H1 (cell line): ENCODE results near the gene CABCOCO1. TPM values are rescaled to one million over a fixed set of nuclear protein-coding genes. Genes with fewer than 3 reads are reported as not detected.

Experiments
- CTCF ChIA-PET: fragments of 300-600 bp; sonication (Branson Sonifier 250); formaldehyde crosslinking; loops from one replicate; lab custom pipeline; 2021; ENCODE audit not compliant: partially characterized antibody; lab: Charles Lee
- POLR2A ChIA-PET: fragments of 300-600 bp; sonication (Branson Sonifier 250); formaldehyde crosslinking; loops from one replicate; lab custom pipeline; 2021; ENCODE audit warnings: inconsistent platforms; ENCODE audit not compliant: partially characterized antibody; lab: Charles Lee
- DNase-seq, 2 experiments: peaks; one replicate each; pipeline versions ENCODE4 v3.0.0 to v3.0.0-alpha.2; 2010 to 2022; ENCODE audit warnings: low spot score in 2 of 2, low read depth in 1 of 2, mixed read lengths in 1 of 2
- FAIRE-seq: peaks from 2 replicates; lab custom pipeline; 2011; peaks lifted over from hg19 to GRCh38; lab: Jason Lieb, UNC
- H2AFZ ChIP-seq: 2 replicates; pipeline ENCODE4 v1.8.1; 2012; ENCODE audit warnings: low read length, inconsistent platforms
- H2AK5ac ChIP-seq: 2 replicates; pipeline ENCODE4 v1.6.1; 2013; ENCODE audit warnings: low read depth, low read length
- H2BK120ac ChIP-seq: replicated peaks from 2 replicates; pipeline ENCODE3; 2013; ENCODE audit warnings: low read depth, low read length, inconsistent platforms
- H2BK12ac ChIP-seq: 2 replicates; pipeline ENCODE4 v1.6.1; 2013; ENCODE audit warnings: low read depth, low read length
- H2BK15ac ChIP-seq: 2 replicates; pipeline ENCODE4 v1.6.1; 2013; ENCODE audit warnings: low read length
- H2BK20ac ChIP-seq: 2 replicates; pipeline ENCODE4 v1.6.1; 2013; ENCODE audit warnings: low read length
- H2BK5ac ChIP-seq: 2 replicates; pipeline ENCODE4 v1.6.1; 2013; ENCODE audit warnings: low read depth, low read length
- H3K14ac ChIP-seq: 2 replicates; pipeline ENCODE4 v1.6.1; 2013; ENCODE audit warnings: inconsistent platforms; ENCODE audit not compliant: insufficient read length
- H3K18ac ChIP-seq: 2 replicates; pipeline ENCODE4 v1.6.1; 2013; ENCODE audit warnings: low read length; ENCODE audit errors: extremely low read depth
- H3K23ac ChIP-seq: 2 replicates; pipeline ENCODE4 v1.6.1; 2013; ENCODE audit warnings: inconsistent platforms; ENCODE audit not compliant: insufficient read length
- H3K23me2 ChIP-seq: 2 replicates; pipeline ENCODE4 v1.6.1; 2013; ENCODE audit warnings: low read depth, low read length
- H3K27ac ChIP-seq: 2 replicates; pipeline ENCODE4 v1.6.1; 2011; ENCODE audit warnings: low read depth, low read length, inconsistent platforms
- H3K27me3 ChIP-seq, 4 experiments: replicated peaks in 1 of 4; 1 replicate in 1 of 4; 2 replicates in 3 of 4; pipeline versions ENCODE4 v1.6.1 to v1.8.1; 2011 to 2013; ENCODE audit warnings: low read length in 3 of 4, mild to moderate bottlenecking in 3 of 4, inconsistent platforms in 2 of 4, mixed read lengths in 2 of 4, moderate library complexity in 1 of 4; ENCODE audit not compliant: control insufficient read depth in 3 of 4, insufficient read depth in 3 of 4; ENCODE audit errors: extremely low read depth in 1 of 4
- H3K36me3 ChIP-seq, 4 experiments: 2 replicates each; pipeline versions ENCODE4 v1.6.1 to v1.8.1; 2011 to 2013; ENCODE audit warnings: mild to moderate bottlenecking in 4 of 4, low read length in 3 of 4, moderate library complexity in 2 of 4, control low read depth in 1 of 4, inconsistent platforms in 1 of 4; ENCODE audit not compliant: insufficient read depth in 4 of 4, control insufficient read depth in 2 of 4
- H3K4ac ChIP-seq: replicated peaks from 2 replicates; pipeline ENCODE3; 2013; ENCODE audit warnings: low read length, low read depth, mixed read lengths, inconsistent platforms; ENCODE audit not compliant: insufficient read length
- H3K4me1 ChIP-seq, 4 experiments: replicated peaks in 1 of 4; 1 replicate in 1 of 4; 2 replicates in 3 of 4; pipeline versions ENCODE4 v1.6.1 to v1.8.1; 2011 to 2013; ENCODE audit warnings: low read length in 3 of 4, inconsistent platforms in 2 of 4, mixed read lengths in 1 of 4; ENCODE audit not compliant: insufficient read depth in 4 of 4, control insufficient read depth in 3 of 4
- H3K4me2 ChIP-seq, 2 experiments: 2 replicates each; pipeline versions ENCODE4 v1.6.1 to v1.8.1; 2011 to 2013; ENCODE audit warnings: low read depth in 2 of 2, low read length in 2 of 2, control low read depth in 1 of 2, inconsistent platforms in 1 of 2, mild to moderate bottlenecking in 1 of 2; ENCODE audit not compliant: insufficient read depth in 1 of 2
- H3K4me3 ChIP-seq, 4 experiments: fragments of 200-600, 300-600 bp in 1 of 4; sonication (generic), shearing (Covaris generic), sonication (Bioruptor Twin) in 1 of 4; 2 replicates each; pipeline versions ENCODE4 v1.5.1 to v1.8.1; 2011 to 2016; ENCODE audit warnings: low read length in 4 of 4, low read depth in 3 of 4, control low read depth in 2 of 4, inconsistent platforms in 2 of 4, mild to moderate bottlenecking in 2 of 4, mixed read lengths in 1 of 4, moderate library complexity in 1 of 4; ENCODE audit not compliant: insufficient read depth in 2 of 4; ENCODE audit errors: extremely low read depth in 1 of 4
- H3K56ac ChIP-seq: replicated peaks from 2 replicates; pipeline ENCODE3; 2013; ENCODE audit warnings: low read depth, mild to moderate bottlenecking, mixed read lengths, low read length, inconsistent platforms; ENCODE audit not compliant: insufficient read length
- H3K79me1 ChIP-seq: 2 replicates; pipeline ENCODE4 v1.6.1; 2013; ENCODE audit warnings: low read depth, low read length, control low read depth
- H3K79me2 ChIP-seq, 2 experiments: 2 replicates each; pipeline versions ENCODE4 v1.6.1 to v1.8.1; 2012 to 2013; ENCODE audit warnings: low read length in 2 of 2, mild to moderate bottlenecking in 2 of 2, inconsistent platforms in 1 of 2; ENCODE audit not compliant: insufficient read depth in 2 of 2, control insufficient read depth in 1 of 2
- H3K9ac ChIP-seq, 4 experiments: replicated peaks in 1 of 4; 1 replicate in 1 of 4; 2 replicates in 3 of 4; pipeline versions ENCODE4 v1.6.1 to v1.8.1; 2011 to 2013; ENCODE audit warnings: low read depth in 3 of 4, low read length in 3 of 4, control low read depth in 2 of 4, mild to moderate bottlenecking in 2 of 4, moderate library complexity in 2 of 4, inconsistent platforms in 1 of 4; ENCODE audit errors: extremely low read depth in 1 of 4
- H3K9me3 ChIP-seq, 2 experiments: 2 replicates each; pipeline versions ENCODE4 v1.6.1 to v1.8.1; 2012 to 2013; ENCODE audit warnings: mild to moderate bottlenecking in 2 of 2, moderate library complexity in 2 of 2, control low read depth in 1 of 2, inconsistent platforms in 1 of 2, low read depth in 1 of 2, low read length in 1 of 2, mixed read lengths in 1 of 2; ENCODE audit not compliant: insufficient read depth in 2 of 2
- H4K20me1 ChIP-seq, 2 experiments: replicated peaks in 1 of 2; 2 replicates each; pipeline versions ENCODE3 to v1.8.1; 2011 to 2013; ENCODE audit warnings: inconsistent platforms in 2 of 2, low read length in 2 of 2, mild to moderate bottlenecking in 1 of 2; ENCODE audit not compliant: insufficient read depth in 2 of 2, control insufficient read depth in 1 of 2
- H4K5ac ChIP-seq: 2 replicates; pipeline ENCODE4 v1.6.1; 2013; ENCODE audit warnings: low read length, low read depth, mixed read lengths, inconsistent platforms; ENCODE audit not compliant: insufficient read length
- H4K8ac ChIP-seq: 2 replicates; pipeline ENCODE4 v1.8.0; 2013; ENCODE audit warnings: mild to moderate bottlenecking, moderate library complexity, low read length, inconsistent platforms; ENCODE audit not compliant: insufficient read depth; ENCODE audit errors: extremely low read depth
- H4K91ac ChIP-seq: replicated peaks from 2 replicates; pipeline ENCODE3; 2013; ENCODE audit warnings: low read length, mixed read lengths, inconsistent platforms; ENCODE audit not compliant: insufficient read length
- BCL11A ChIP-seq, 2 experiments: IDR thresholded peaks; one replicate each; pipeline ENCODE4 v1.6.1; 2011; ENCODE audit warnings: low read depth in 2 of 2, low read length in 2 of 2, mild to moderate bottlenecking in 2 of 2
- BRCA1 ChIP-seq: IDR thresholded peaks from 2 replicates; pipeline ENCODE4 v1.6.1; 2012; ENCODE audit warnings: low read depth, low read length, improper control_type of control experiment
- HDAC2 ChIP-seq, 2 experiments: fragments of 300-600 bp in 1 of 2; sonication (generic) in 1 of 2; IDR thresholded peaks; 2 replicates each; pipeline ENCODE4 v1.6.1; 2011 to 2012; ENCODE audit warnings: low read depth in 2 of 2, low read length in 2 of 2, mild to moderate bottlenecking in 2 of 2, moderate library complexity in 2 of 2, borderline replicate concordance in 1 of 2, inconsistent platforms in 1 of 2
- HDAC6 ChIP-seq: IDR thresholded peaks from one replicate; pipeline ENCODE4 v1.7.1; 2012; ENCODE audit warnings: low read depth, mild to moderate bottlenecking, inconsistent platforms, low read length, moderate library complexity
- JUN ChIP-seq: IDR thresholded peaks from 2 replicates; pipeline ENCODE4 v1.6.1; 2011; ENCODE audit warnings: low read depth, mild to moderate bottlenecking, improper control_type of control experiment, low read length
- JUND ChIP-seq: IDR thresholded peaks from 2 replicates; pipeline ENCODE4 v1.6.1; 2011; ENCODE audit warnings: mild to moderate bottlenecking, improper control_type of control experiment, low read length
- MAFK ChIP-seq: IDR thresholded peaks from 2 replicates; pipeline ENCODE4 v1.6.1; 2012; ENCODE audit warnings: low read depth, mild to moderate bottlenecking, improper control_type of control experiment, low read length
- POLR2A ChIP-seq, 2 experiments: IDR thresholded peaks; 1 replicate in 1 of 2; 2 replicates in 1 of 2; pipeline ENCODE4 v1.6.1; 2011; ENCODE audit warnings: low read depth in 2 of 2, low read length in 2 of 2, mild to moderate bottlenecking in 2 of 2; ENCODE audit errors: control extremely low read depth in 1 of 2
- RNF2 ChIP-seq: fragments of 200-900, 300-1000 bp; sonication (generic); IDR thresholded peaks from 2 replicates; pipeline ENCODE4 v1.7.1; 2016; ENCODE audit warnings: borderline replicate concordance, low read depth, mild to moderate bottlenecking, antibody characterized with exemption, low read length; ENCODE audit not compliant: poor library complexity, severe bottlenecking; ENCODE audit errors: missing control alignments
- SIRT6 ChIP-seq: IDR thresholded peaks from one replicate; pipeline ENCODE4 v1.7.1; 2012; ENCODE audit warnings: low read length, inconsistent platforms
- WGBS, 2 experiments: shearing (Covaris generic) in 1 of 2; methylation state at CpG; one replicate each; pipeline versions ENCODE4 v1.1.6 to v1.1.7; 2013 to 2015; ENCODE audit warnings: low lambda C conversion rate in 2 of 2, mixed read lengths in 2 of 2, inconsistent platforms in 1 of 2, low coverage in 1 of 2, missing lambda C conversion rate in 1 of 2; ENCODE audit not compliant: insufficient replicate concordance in 2 of 2, insufficient coverage in 1 of 2, insufficient read length in 1 of 2; ENCODE audit errors: extremely low coverage in 1 of 2, missing lambda C conversion rate in 1 of 2; 5-methylcytosine and 5-hydroxymethylcytosine counted together
- polyA plus RNA-seq, 7 experiments: library from polyadenylated mRNA; depleted of rRNA in 3 of 7; stranded (reverse) in 5 of 7; unstranded in 2 of 7; fragments of >200 nt in 5 of 7; fragments of 200-250 nt in 2 of 7; gene quantifications; 1 replicate in 5 of 7; 2 replicates in 1 of 7; 4 replicates in 1 of 7; pipeline versions ENCODE4 v1.2.1 to v1.2.3, GENCODE V29; 2011 to 2013; ENCODE audit warnings: missing spikeins in 2 of 7, mixed read lengths in 2 of 7
- total RNA-seq: library from RNA; stranded (reverse); fragmentation: NEBNext Ultra II Directional; extraction: Animal tissue kit (Norgen Biotek cat#: 25700); gene quantifications from 2 replicates; pipeline ENCODE4 v1.2.1, GENCODE V29; 2021
- TF ChIP-seq, protein P1 (sequence below): IDR thresholded peaks from 2 replicates; pipeline ENCODE4 v1.6.1; 2011; ENCODE audit warnings: low read depth, mild to moderate bottlenecking, low read length; ENCODE audit not compliant: insufficient read depth
- TF ChIP-seq, protein P2 (sequence below): IDR thresholded peaks from 2 replicates; pipeline ENCODE4 v1.6.1; 2012; ENCODE audit warnings: low read length, inconsistent platforms

CABCOCO1 gene
- total and polyA plus RNA-seq, 2 of the 8 experiments (the other 6 are each of a cell fraction or from before 2014, with no cell fraction given): not detected

DNA sequence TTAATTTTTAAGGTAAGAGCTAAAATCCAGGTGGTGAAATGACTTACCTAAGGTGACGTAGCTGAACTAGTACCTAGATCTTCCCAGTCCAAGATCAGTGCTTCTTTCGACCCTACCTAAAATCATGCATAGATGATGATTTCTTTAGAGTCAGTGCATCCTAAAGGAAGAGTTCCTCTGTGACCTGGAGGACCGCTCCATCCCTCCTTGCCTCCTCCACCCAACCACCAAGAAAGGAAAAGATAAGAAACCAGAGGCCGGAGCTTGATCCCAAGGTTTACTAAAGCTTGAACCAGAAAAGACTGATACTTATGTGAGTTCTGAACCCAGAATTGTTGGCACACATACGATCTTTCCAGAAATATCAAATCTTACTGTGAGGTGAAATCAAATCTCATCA, 101.8 kb downstream of the CABCOCO1 start:
- POLR2A ChIA-PET: no interaction called here
- 93% methylated on average over 5 of the region's 5 CpGs; no CpG with 5 or more reads in 1 of the 2 experiments for WGBS, 2 experiments
- FAIRE-seq: no peak
- TF ChIP-seq POLR2A (IDR thresholded peaks at IDR 0.05; ENCODE audit: control extremely low read depth in 1 of 2, low read depth in 2 of 2, low read length in 2 of 2) (no peak), HDAC6 (no peak), HDAC2 (IDR thresholded peaks at IDR 0.05; ENCODE audit: borderline replicate concordance in 1 of 2, low read depth in 2 of 2, low read length in 2 of 2) (no peak), BCL11A (IDR thresholded peaks at IDR 0.05; ENCODE audit: low read depth in 2 of 2, low read length in 2 of 2) (no peak), JUN (no peak), SIRT6 (no peak), BRCA1 (no peak), MAFK (no peak), RNF2 (no peak), JUND (no peak)
- TF ChIP-seq, protein P1, sequence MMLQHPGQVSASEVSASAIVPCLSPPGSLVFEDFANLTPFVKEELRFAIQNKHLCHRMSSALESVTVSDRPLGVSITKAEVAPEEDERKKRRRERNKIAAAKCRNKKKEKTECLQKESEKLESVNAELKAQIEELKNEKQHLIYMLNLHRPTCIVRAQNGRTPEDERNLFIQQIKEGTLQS: no peak
- TF ChIP-seq, protein P2, sequence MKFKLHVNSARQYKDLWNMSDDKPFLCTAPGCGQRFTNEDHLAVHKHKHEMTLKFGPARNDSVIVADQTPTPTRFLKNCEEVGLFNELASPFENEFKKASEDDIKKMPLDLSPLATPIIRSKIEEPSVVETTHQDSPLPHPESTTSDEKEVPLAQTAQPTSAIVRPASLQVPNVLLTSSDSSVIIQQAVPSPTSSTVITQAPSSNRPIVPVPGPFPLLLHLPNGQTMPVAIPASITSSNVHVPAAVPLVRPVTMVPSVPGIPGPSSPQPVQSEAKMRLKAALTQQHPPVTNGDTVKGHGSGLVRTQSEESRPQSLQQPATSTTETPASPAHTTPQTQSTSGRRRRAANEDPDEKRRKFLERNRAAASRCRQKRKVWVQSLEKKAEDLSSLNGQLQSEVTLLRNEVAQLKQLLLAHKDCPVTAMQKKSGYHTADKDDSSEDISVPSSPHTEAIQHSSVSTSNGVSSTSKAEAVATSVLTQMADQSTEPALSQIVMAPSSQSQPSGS: no peak

More for the DNA sequence above, 101.8 kb downstream of the CABCOCO1 start:
- Histone ChIP-seq H2BK15ac (no peak overlapping the region), H4K91ac (no peak overlapping the region), H2AK5ac (no peak overlapping the region), H2BK5ac (no peak overlapping the region), H3K27me3 (no peaks in the 10 kb centered on the region), H3K79me2 (no peaks in the 10 kb centered on the region), H2BK120ac (no peak overlapping the region), H3K79me1 (no peaks in the 10 kb centered on the region), H2BK12ac (no peak overlapping the region), H3K14ac (no peak overlapping the region), H3K4me1 (peaks cover 0 to 5% (median 0%) of the 10 kb centered on the region in 4 experiments; a peak in 1 of 7 replicates), H3K23me2 (no peaks in the 10 kb centered on the region), H3K23ac (no peak overlapping the region), H3K36me3 (no peaks in the 10 kb centered on the region), H4K5ac (no peak overlapping the region), H4K20me1 (no peaks in the 10 kb centered on the region), H3K9me3 (no peaks in the 10 kb centered on the region), H3K18ac (no peak overlapping the region), H3K27ac (no peak overlapping the region), H2AFZ (no peak overlapping the region), H3K4ac (no peak overlapping the region), H3K4me3 (no peak overlapping the region), H3K4me2 (no peak overlapping the region), H3K9ac (no peak overlapping the region), H3K56ac (no peak overlapping the region), H4K8ac (no peak overlapping the region), H2BK20ac (no peak overlapping the region)
- DNase-seq: no peak
- CTCF ChIA-PET: interaction anchor here (0.7 to 2.2 kb wide), 3 partner anchors 14 to 132 kb away, joined by 3 to 10 read pairs (median 3); no protein-coding TSS in a partner anchor
